ENCODE results near the gene RPSA. TPM values are rescaled to one million over a fixed set of nuclear protein-coding genes. Genes with fewer than 3 reads are reported as not detected.
A peak's percentile ranks its signal among the peaks of the same experiment; 100 is the strongest.
"Not testable (repeated sequence)": the region's sequence is repeated elsewhere in the genome, so short reads cannot be mapped to it uniquely, and the experiment has no call there.

RPSA gene
- total RNA-seq, 2 experiments from 2014 or later: 1,232 to 1,591 TPM

DNA sequence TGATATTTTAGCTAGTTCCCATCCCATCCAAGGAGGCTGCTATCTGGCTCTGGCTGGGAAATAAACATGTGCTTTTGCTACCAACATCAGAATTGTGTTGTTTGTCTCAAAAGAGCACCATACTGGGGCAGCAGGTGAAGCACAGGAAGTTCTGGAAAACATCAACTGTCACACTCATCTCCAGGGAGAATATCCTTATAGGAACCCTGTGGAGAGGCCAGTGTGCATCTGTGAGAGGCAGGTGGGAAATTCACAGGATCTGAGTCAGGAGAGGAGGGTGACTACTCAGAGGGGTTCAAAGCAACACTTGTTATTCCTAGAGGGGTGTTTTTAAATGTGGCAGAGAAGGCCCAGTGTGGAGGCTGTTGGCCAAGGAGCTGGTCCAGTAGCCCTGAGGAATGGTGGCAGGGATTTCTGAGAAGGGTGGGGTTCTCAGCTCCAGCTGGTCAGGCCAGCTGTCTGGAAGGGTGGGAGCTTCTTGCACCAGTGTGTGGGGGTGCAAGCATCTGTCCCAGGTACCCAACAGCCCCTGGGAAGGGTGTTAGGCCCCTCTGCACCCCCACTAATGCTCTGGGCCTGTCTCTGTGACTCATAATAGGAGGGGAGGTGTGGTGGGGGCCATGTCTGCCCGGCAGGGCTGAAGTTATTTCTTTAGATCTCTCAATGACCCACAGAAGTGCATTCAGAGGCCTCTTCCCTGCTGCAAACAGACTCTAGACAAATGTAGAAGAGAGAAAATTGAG, 28.7 kb downstream of the RPSA start:
- CTCF ChIA-PET: interaction anchor here (1.5 kb wide), 1 partner anchor 12 kb away, joined by 4 read pairs; no protein-coding TSS in a partner anchor
- Mint-ChIP-seq H3K4me1 (peaks cover 3% of the 10 kb centered on the region), H3K27me3 (peaks cover 3% of the 10 kb centered on the region), H3K4me3 (no peak overlapping the region), H3K9me3 (ENCODE audit: low read depth) (no peaks in the 10 kb centered on the region), H3K36me3 (no peaks in the 10 kb centered on the region), H3K27ac (no peak overlapping the region)
- DNase-seq (no peak), ATAC-seq (no peak)

- ATAC-seq (no peak), DNase-seq (no peak)
- Mint-ChIP-seq H3K27me3 (no peaks in the 10 kb centered on the region), H3K9me3 (ENCODE audit: low read depth) (no peaks in the 10 kb centered on the region), H3K4me1 (peaks cover 3% of the 10 kb centered on the region), H3K36me3 (no peaks in the 10 kb centered on the region), H3K4me3 (no peak overlapping the region), H3K27ac (no peak overlapping the region)
- CTCF ChIA-PET: interaction anchor here (1.8 kb wide), 1 partner anchor 9 kb away, joined by 5 read pairs; no protein-coding TSS in a partner anchor
Observed at GRCh38 chr3:39438880-39439279, 32.4 kb downstream of the RPSA start.

DNA sequence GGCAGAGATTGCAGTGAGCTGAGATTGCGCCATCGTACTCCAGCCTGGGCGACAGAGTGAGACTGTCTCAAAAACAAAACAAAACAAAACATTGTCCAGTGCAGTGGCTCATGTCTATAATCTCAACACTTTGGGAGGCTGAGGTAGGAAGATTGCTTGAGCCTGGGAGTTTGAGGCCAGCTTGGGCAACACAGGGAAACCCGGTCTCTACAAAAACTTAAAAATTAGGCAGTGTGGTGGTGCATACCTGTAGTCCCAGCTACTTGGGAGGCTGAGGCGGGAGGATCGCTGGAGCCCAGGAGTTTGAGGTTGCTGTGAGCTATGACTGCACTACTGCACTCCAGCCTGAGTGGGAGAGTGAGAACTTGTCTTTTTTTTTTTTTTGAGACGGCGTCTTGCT, 33.8 kb downstream of the RPSA start:
- DNase-seq (no peak), ATAC-seq (no peak)
- Mint-ChIP-seq H3K27me3 (peaks cover 4% of the 10 kb centered on the region), H3K27ac (no peak overlapping the region), H3K9me3 (ENCODE audit: low read depth) (no peaks in the 10 kb centered on the region), H3K4me3 (no peak overlapping the region), H3K4me1 (no peaks in the 10 kb centered on the region), H3K36me3 (no peaks in the 10 kb centered on the region)
- CTCF ChIA-PET: no interaction called here

GRCh38 chr3:39443530-39443929, 37.0 kb downstream of the RPSA start:
- H3K4me1 Mint-ChIP-seq: peaks cover 2% of the 10 kb centered on the region
- peaks cover 13% of the 10 kb centered on the region for H3K27me3 Mint-ChIP-seq
- no peak for ATAC-seq
- H3K27ac Mint-ChIP-seq: no peak overlapping the region
- CTCF ChIA-PET: interaction anchor here (1.5 kb wide), 1 partner anchor 55 kb away, joined by 3 read pairs; no protein-coding TSS in a partner anchor
- no peak for DNase-seq
- H3K36me3 Mint-ChIP-seq: no peaks in the 10 kb centered on the region
- H3K4me3 Mint-ChIP-seq: no peak overlapping the region
- no peaks in the 10 kb centered on the region for H3K9me3 Mint-ChIP-seq (ENCODE audit: low read depth)

GRCh38 chr3:39445927-39446326, 39.4 kb downstream of the RPSA start:
- CTCF ChIA-PET: interaction anchor here (0.6 to 4.6 kb wide), 6 partner anchors 10 to 52 kb away, joined by 3 to 82 read pairs (median 8); no protein-coding TSS in a partner anchor
- peaks cover 20% of the 10 kb centered on the region for H3K27me3 Mint-ChIP-seq
- DNase-seq (no peak), ATAC-seq (no peak)
- H3K4me1 Mint-ChIP-seq: peaks cover 2% of the 10 kb centered on the region
- H3K4me3 Mint-ChIP-seq: no peak overlapping the region
- no peak overlapping the region for H3K27ac Mint-ChIP-seq
- H3K9me3 Mint-ChIP-seq (ENCODE audit: low read depth): no peaks in the 10 kb centered on the region
- H3K36me3 Mint-ChIP-seq: no peaks in the 10 kb centered on the region

DNA sequence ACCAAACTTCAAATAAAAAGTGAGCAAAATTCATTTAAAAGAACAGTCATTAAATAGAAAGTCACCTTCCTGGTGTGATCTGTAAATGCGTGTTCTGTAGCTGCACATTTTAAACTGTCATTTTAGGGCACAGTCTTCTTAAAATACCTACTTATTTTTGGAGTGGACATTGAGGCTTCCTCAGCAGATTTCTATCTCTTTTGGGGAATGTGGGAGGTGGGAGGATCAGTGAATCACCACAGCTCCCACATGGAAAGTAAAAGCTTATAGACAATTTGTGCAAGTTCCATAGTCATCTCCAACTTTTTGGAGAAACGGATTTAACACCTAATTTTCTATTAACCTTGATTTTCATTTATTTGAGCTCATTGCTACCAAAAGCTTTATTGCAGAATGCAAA, 39.9 kb downstream of the RPSA start:
- Mint-ChIP-seq H3K36me3 (no peaks in the 10 kb centered on the region), H3K9me3 (ENCODE audit: low read depth) (no peaks in the 10 kb centered on the region), H3K27ac (no peak overlapping the region), H3K4me1 (peaks cover 2% of the 10 kb centered on the region), H3K4me3 (no peak overlapping the region), H3K27me3 (peaks cover 22% of the 10 kb centered on the region)
- DNase-seq (no peak), ATAC-seq (no peak)
- CTCF ChIA-PET: interaction anchor here (0.6 to 4.6 kb wide), 11 partner anchors 10 to 52 kb away, joined by 3 to 82 read pairs (median 7); no protein-coding TSS in a partner anchor

DNA sequence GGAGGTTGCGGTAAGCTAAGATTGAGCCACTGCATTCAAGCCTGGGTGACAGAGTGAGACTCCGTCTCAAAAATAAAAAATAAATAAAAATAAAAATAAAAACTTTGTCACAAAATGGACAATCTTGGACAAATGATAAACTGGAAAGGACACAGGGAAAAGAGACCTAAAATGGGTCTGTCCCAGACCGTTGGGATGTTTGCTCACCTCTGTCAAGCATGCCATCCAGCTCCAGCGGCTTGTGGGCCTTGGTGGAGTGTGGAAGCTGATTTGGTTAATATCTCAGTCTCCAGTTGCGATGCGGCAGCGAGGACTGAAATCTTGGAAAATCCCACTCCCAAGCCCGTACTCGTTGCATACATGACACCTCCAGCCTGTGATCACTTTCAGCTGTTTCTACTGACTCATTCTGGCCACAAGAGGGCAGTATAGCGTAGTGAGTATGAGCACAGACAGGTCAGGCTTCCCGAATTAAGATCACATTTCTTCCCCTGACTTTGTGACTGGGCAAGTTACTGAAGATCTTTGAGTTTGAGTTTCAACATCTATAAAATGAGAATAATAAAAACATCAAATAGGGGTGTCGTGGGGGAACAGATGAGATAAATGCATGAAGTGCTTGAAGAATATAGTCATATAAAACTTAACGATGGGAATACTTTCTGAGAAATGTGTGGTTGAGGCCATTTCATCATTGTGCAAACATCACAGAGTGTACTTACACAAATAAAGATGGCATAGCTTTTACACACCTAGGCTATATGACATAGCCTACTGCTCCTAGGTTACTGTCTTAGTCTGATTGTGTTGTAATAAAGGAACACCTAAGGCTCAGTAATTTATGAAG, 41.3 kb downstream of the RPSA start:
- Mint-ChIP-seq H3K9me3 (ENCODE audit: low read depth) (no peaks in the 10 kb centered on the region), H3K36me3 (no peaks in the 10 kb centered on the region), H3K4me3 (no peak overlapping the region), H3K4me1 (peaks cover 2% of the 10 kb centered on the region), H3K27me3 (peaks cover 27% of the 10 kb centered on the region), H3K27ac (no peak overlapping the region)
- DNase-seq (peak; percentile 71), ATAC-seq (peak; percentile 84)
- CTCF ChIA-PET: interaction anchor here (0.7 to 4.6 kb wide), 20 partner anchors 9 to 733 kb away, joined by 3 to 82 read pairs (median 6); no protein-coding TSS in a partner anchor

DNA sequence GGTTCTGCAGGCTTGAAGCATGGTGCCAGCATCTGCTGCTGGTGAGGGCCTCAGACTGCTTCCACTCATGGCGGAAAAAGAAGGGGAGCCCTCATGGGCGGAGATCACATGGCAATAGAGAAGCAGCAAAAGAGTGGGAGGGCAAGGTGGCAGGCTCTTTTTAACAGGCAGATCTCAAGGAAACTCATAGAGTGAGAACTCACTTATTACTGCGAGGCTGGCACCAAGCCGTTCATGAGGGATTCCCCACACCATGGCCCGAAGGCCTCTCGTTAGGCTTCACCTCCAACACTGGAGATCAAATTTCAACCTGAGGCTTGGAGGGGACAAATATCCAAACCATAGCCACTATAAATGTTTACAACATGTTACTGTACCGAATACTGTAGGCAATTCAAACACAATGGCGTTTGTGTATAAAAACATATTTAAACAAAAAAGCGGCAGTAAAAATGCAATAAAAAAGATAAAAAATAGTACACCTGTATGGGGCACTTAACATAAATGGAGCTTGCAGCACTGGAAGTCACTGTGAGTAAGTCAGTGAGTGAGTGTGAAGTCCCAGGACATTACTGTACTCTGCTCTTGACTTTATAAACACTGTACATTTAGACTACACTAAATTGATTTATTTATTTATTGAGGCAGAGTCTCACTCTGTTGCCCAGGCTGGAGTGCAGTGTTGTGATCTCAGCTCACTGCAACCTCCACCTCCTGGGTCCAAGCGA, 42.1 kb downstream of the RPSA start:
- CTCF ChIA-PET: interaction anchor here (1.1 to 4.6 kb wide), 9 partner anchors 13 to 58 kb away, joined by 3 to 82 read pairs (median 7); no protein-coding TSS in a partner anchor
- H3K27me3 Mint-ChIP-seq: peaks cover 32% of the 10 kb centered on the region
- no peak overlapping the region for H3K4me3 Mint-ChIP-seq
- DNase-seq: no peak
- no peak for ATAC-seq
- H3K36me3 Mint-ChIP-seq: no peaks in the 10 kb centered on the region
- no peak overlapping the region for H3K27ac Mint-ChIP-seq
- peaks cover 2% of the 10 kb centered on the region for H3K4me1 Mint-ChIP-seq
- H3K9me3 Mint-ChIP-seq (ENCODE audit: low read depth): no peaks in the 10 kb centered on the region

DNA sequence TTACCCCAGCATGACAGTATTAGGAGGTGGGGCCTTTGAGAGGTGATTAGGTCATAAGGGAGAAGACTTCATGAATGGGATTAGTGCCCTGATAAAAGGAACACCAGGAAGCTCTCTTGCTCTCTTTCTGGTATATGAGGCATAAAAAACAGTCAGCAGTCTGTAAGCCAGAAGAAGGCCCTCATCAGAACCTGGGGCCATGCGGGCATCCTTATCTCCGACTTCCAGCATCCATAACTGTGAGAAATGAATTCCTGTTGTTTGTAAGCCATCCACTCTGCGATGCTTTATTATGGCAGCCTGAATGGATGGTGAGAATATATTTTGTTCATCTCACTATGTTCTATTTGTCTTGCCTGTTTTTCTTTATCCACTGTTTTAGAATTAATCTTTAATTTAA, 43.3 kb downstream of the RPSA start:
- H3K27ac Mint-ChIP-seq: no peak overlapping the region
- H3K9me3 Mint-ChIP-seq (ENCODE audit: low read depth): no peaks in the 10 kb centered on the region
- H3K36me3 Mint-ChIP-seq: no peaks in the 10 kb centered on the region
- H3K27me3 Mint-ChIP-seq: peaks cover 39% of the 10 kb centered on the region
- H3K4me1 Mint-ChIP-seq: peaks cover 2% of the 10 kb centered on the region
- ATAC-seq: no peak
- CTCF ChIA-PET: interaction anchor here (1.7 to 4.6 kb wide), 2 partner anchors 18 to 48 kb away, joined by 4 to 82 read pairs; no protein-coding TSS in a partner anchor
- no peak for DNase-seq
- no peak overlapping the region for H3K4me3 Mint-ChIP-seq

DNA sequence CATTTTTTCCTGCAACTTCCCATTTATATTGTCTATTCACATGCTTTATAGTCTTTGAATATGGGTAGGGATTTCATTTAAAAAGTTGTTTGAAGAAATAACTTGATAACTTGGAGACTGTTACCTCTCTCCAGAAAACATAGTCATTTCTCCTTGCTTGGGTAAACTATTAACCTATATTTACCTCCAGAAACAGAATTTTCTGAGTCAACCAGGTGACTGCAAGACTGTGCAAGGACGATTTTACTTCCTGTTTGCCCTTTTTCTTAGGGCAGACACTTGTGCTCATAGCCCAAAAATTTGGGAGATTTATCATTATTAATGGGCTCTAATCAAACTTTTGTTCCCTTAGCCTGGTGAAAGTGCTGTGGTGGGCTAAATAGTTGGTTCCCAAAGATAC, 46.6 kb downstream of the RPSA start:
- DNase-seq (no peak), ATAC-seq (no peak)
- H3K27ac Mint-ChIP-seq: no peak overlapping the region
- CTCF ChIA-PET: no interaction called here
- H3K4me3 Mint-ChIP-seq: no peak overlapping the region
- no peaks in the 10 kb centered on the region for H3K9me3 Mint-ChIP-seq (ENCODE audit: low read depth)
- peaks cover 32% of the 10 kb centered on the region for H3K27me3 Mint-ChIP-seq
- no peaks in the 10 kb centered on the region for H3K36me3 Mint-ChIP-seq
- no peaks in the 10 kb centered on the region for H3K4me1 Mint-ChIP-seq

GRCh38 chr3:39453872-39454271, 47.4 kb downstream of the RPSA start:
- not testable (repeated sequence) for H3K4me1 Mint-ChIP-seq; H3K9me3 Mint-ChIP-seq (ENCODE audit: low read depth); ATAC-seq; H3K4me3 Mint-ChIP-seq; H3K27ac Mint-ChIP-seq; H3K36me3 Mint-ChIP-seq; DNase-seq
- peaks cover 32% of the 10 kb centered on the region for H3K27me3 Mint-ChIP-seq
- CTCF ChIA-PET: interaction anchor here (0.7 kb wide), 1 partner anchor 33 kb away, joined by 3 read pairs; no protein-coding TSS in a partner anchor

DNA sequence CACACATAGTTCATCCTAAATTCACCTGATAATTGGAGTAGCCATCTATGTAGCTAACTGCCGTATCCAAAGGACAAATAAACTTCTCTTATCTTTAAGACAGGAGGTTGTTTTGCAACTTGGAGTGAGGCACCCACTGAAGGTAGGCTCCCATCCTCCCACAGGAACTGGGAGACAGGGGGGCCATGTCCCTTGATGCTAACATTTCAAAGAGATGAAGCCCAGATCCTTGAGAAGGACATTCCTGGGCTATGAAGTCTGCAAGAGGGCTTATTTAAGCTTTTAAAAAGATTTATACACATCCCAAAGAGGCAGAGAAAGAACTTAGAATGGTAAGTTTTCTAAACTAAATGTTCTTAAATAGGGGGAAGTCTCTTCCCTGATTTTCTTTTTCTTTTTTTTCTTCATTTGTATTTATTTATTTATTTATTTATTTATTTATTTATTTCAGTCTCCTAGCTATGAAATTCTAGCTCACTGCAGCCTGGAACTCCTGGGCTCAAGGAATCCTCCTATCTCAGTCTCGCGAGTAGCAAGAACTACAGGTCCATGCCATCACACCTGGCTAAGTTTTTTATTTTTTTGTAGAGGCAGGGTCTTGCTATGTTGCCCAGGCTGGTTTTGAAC, 48.2 kb downstream of the RPSA start:
- no peaks in the 10 kb centered on the region for H3K9me3 Mint-ChIP-seq (ENCODE audit: low read depth)
- H3K27ac Mint-ChIP-seq: no peak overlapping the region
- CTCF ChIA-PET: interaction anchor here (0.7 kb wide), 1 partner anchor 32 kb away, joined by 3 read pairs; no protein-coding TSS in a partner anchor
- H3K36me3 Mint-ChIP-seq: no peaks in the 10 kb centered on the region
- ATAC-seq (no peak), DNase-seq (no peak)
- no peak overlapping the region for H3K4me3 Mint-ChIP-seq
- H3K27me3 Mint-ChIP-seq: peaks cover 29% of the 10 kb centered on the region
- no peaks in the 10 kb centered on the region for H3K4me1 Mint-ChIP-seq
